ENCODE measurements around the gene AFF1.

DNA sequence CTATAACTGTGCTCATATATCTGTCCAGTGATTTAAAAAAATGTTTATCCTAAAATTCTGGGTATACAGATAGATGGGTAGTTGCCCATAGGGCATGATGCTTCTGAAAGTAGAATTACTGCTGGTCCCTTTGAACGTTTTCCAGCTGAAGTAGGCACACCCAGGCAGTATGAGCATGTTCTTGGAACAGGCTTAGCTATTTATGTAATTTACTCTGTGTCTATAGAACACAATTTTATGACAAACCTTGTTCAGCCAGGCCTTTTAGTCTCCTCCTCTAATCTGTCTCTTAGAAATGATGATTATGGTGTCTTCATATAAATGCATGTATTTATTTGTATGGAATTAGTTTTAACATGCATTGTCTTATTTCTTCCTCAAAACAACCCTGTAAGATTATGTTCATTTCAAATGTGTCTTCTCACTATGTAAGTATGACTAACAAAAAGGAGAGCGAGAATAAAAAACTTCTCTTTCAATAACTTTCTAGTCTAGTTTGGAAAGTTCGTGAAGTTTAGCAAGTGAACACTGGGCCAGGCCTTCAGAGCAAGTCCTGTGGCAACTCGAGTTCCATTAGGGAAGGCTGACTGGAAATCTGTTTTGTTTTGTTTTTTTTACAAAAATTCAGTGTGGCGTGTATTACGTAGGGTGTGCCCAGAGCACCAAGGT lies 142.0 kb downstream of the AFF1 start:
- TF ChIP-seq, protein P1, sequence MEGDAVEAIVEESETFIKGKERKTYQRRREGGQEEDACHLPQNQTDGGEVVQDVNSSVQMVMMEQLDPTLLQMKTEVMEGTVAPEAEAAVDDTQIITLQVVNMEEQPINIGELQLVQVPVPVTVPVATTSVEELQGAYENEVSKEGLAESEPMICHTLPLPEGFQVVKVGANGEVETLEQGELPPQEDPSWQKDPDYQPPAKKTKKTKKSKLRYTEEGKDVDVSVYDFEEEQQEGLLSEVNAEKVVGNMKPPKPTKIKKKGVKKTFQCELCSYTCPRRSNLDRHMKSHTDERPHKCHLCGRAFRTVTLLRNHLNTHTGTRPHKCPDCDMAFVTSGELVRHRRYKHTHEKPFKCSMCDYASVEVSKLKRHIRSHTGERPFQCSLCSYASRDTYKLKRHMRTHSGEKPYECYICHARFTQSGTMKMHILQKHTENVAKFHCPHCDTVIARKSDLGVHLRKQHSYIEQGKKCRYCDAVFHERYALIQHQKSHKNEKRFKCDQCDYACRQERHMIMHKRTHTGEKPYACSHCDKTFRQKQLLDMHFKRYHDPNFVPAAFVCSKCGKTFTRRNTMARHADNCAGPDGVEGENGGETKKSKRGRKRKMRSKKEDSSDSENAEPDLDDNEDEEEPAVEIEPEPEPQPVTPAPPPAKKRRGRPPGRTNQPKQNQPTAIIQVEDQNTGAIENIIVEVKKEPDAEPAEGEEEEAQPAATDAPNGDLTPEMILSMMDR (IDR thresholded peaks at IDR 0.05): no peak
- TF ChIP-seq POLR2A (IDR thresholded peaks at IDR 0.05): no peak
